Measurements from ENCODE around the gene UGT1A4.
"Not testable (repeated sequence)": the region's sequence is repeated elsewhere in the genome, so short reads cannot be mapped to it uniquely, and the experiment has no call there.

The UGT1A4 gene

GRCh38 chr2:233700028-233700635, 18.4 kb upstream of the UGT1A4 start:
- DNase-seq (ENCODE audit: low spot score): peak; percentile 9

GRCh38 chr2:233700842-233701241, 17.7 kb upstream of the UGT1A4 start:
- not testable (repeated sequence) for DNase-seq (ENCODE audit: low spot score)

DNA sequence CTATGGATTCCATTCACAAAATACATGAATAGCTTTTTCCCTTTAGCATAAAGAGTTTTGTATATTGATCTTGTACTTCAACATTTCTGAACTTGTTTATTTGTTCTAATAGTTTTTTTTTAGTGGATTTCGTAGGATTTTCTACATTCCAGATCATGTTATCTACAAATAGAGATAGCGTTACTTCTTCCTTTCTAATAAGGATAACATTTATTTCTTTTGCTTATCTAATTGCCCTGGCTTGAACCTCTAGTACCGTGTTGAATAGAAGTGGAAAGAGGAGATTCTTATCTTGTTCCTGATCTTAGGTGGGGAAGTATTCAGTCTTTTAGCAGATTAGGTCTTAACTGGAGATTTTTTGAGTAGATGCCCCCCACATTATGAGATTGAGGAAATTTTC, 16.3 kb upstream of the UGT1A4 start:
- no peak for DNase-seq (ENCODE audit: low spot score)

GRCh38 chr2:233705911-233706506, 12.5 kb upstream of the UGT1A4 start:
- DNase-seq (ENCODE audit: low spot score): no peak

GRCh38 chr2:233706720-233707119, 11.8 kb upstream of the UGT1A4 start:
- DNase-seq (ENCODE audit: low spot score): no peak

DNA sequence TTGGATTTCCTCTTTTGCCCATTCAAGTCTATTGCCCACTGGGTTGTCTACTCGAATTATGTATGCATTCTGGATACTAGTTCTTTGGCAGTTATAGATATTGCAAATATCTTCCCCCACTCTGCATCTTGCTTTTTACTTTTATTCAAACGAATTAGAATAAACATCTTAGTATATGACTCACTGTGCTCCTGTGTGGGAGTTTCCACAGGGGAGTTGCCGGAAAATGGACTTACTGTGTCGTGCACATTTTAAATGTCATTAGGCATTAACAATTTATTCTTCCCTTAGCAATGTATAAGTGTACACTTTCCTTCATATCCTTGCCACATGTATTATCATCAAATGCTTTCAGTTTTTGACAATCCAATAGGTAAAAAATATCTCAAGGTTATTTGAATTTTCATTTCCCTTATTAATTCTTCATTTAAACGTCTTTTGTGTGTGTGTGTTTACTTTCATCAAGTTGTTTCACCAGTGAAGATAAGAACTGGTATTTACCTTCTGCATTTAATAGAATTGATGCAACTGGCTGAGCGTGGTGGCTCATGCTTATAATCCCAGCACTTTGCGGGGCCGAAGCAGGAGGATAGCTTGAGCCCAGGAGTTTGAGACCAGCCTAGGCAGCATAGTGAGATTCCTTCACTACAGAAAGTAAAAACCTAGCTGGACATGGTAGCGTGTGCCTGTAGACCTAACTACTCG, 10.4 kb upstream of the UGT1A4 start:
- DNase-seq (ENCODE audit: low spot score): no peak

DNA sequence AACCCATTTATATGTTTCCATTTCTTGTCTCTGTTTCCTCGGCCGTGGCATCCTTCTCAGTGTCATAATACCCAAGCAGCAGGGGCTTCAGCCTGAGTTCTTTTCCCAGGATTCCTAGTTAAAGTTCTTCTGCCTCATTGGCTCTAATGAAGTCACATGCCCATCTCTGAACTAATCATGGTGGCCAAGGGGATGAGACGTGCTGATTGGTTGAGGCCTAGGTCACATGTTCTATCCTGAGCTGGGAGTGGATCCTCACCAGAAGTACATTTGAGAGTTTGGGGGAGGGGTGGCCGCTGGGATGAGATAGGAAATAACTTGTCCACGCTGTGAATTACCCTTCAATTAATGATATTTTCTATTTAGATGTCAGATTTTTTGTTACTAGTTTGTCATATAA, 9.6 kb upstream of the UGT1A4 start:
- no peak for DNase-seq (ENCODE audit: low spot score)

- DNase-seq (ENCODE audit: low spot score): peak; percentile 58
These were observed 7.1 kb upstream of the UGT1A4 start for GRCh38 chr2:233711312-233712008.

DNA sequence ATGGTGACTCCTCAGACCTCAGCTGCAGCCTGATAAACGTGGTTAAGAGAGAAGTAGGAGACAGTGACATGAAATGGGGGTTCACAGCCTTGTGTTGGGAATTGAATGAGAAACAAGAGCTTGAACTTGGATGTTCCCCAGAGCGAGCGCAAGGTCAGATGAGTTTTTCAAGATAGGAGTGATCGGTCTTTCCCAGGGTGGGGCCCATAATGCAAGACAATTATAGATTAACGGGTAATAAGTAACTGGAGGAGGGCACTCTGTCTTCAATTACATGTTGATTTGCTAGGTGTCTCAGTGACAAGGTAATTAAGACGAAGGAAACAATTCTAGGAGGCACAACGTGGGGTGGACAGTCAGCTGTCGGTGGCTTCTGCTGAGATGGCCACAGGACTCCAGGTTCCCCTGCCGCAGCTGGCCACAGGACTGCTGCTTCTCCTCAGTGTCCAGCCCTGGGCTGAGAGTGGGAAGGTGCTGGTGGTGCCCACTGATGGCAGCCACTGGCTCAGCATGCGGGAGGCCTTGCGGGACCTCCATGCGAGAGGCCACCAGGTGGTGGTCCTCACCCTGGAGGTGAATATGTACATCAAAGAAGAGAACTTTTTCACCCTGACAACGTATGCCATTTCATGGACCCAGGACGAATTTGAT, 5.8 kb upstream of the UGT1A4 start, which contains the start of gene UGT1A5:
UGT1A5 (plus strand) TSS at position 297 of the 651 bp plus-strand sequence; CDS start at position 382, 85 bp downstream.
- DNase-seq (ENCODE audit: low spot score): no peak

DNA sequence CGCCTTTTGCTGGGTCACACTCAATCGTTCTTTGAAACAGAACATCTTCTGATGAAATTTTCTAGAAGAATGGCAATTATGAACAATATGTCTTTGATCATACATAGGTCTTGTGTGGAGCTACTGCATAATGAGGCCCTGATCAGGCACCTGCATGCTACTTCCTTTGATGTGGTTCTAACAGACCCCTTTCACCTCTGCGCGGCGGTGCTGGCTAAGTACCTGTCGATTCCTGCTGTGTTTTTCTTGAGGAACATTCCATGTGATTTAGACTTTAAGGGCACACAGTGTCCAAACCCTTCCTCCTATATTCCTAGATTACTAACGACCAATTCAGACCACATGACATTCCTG, 5.3 kb upstream of the UGT1A4 start:
- no peak for DNase-seq (ENCODE audit: low spot score)

GRCh38 chr2:233714121-233714520, 4.4 kb upstream of the UGT1A4 start:
- DNase-seq (ENCODE audit: low spot score): no peak

DNA sequence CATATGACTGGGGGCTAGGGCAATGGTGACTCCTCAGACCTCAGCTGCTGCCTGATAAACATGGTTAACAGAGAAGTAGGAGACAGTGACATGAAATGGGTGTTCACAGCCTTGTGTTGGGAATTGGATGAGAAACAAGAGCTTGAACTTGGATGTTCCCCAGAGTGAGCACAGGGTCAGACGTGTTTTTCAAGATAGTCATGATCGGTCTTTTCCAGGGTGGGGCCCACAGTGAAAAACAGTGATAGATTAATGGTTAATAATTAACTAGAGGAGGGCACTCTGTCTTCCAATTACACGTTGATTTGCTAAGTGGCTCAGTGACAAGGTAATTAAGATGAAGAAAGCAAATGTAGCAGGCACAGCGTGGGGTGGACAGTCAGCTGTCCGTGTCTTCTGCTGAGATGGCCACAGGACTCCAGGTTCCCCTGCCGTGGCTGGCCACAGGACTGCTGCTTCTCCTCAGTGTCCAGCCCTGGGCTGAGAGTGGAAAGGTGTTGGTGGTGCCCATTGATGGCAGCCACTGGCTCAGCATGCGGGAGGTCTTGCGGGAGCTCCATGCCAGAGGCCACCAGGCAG, 10.3 kb downstream of the UGT1A4 start, which contains the start of gene UGT1A3:
UGT1A3 (plus strand) TSS at position 320 of the 579 bp plus-strand sequence; CDS start at position 405, 85 bp downstream.
- DNase-seq (ENCODE audit: low spot score): no peak

- not testable (repeated sequence) for DNase-seq (ENCODE audit: low spot score)
These were observed 18.5 kb downstream of the UGT1A4 start for GRCh38 chr2:233736868-233737653.

GRCh38 chr2:233740870-233741269, 22.3 kb downstream of the UGT1A4 start:
- DNase-seq (ENCODE audit: low spot score): no peak

GRCh38 chr2:233743464-233744259, 25.1 kb downstream of the UGT1A4 start:
- no peak for DNase-seq (ENCODE audit: low spot score)

DNA sequence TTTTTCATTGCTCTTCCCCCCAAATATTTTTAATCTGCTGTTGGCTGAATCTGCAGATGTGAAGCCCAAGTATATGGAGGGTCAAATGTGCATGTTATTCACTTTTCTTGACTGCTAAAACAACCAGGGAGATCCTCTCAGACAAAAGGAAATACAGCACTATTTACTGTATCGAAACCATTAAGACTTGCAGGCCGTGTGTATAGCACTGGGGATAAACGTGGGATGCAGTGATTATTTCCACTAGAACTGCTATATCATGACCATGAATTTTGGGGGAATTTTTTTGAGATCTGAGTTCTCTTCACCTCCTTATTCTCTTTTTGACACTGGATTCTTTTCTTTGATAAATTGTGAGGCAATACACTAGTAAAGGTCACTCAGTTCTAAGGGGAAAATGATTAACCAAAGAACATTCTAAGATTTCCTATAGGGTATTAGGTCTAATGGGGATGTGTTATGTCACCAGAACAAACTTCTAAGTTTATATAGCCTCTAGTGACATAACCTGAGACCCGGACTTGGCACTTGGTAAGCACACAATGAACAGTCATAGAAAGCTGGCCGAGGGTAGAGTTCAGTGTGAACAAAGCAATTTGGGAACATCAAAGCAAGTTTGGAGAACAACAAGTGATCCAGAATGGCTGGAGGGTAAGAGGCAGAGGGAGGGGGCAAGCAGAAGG, 26.7 kb downstream of the UGT1A4 start:
- no peak for DNase-seq (ENCODE audit: low spot score)

- DNase-seq (ENCODE audit: low spot score): not testable (repeated sequence)
These were observed 27.3 kb downstream of the UGT1A4 start for GRCh38 chr2:233745838-233746237.

GRCh38 chr2:233746475-233747282, 28.1 kb downstream of the UGT1A4 start:
- DNase-seq (ENCODE audit: low spot score): no peak

GRCh38 chr2:233747283-233747544, 28.7 kb downstream of the UGT1A4 start:
- DNase-seq (ENCODE audit: low spot score): no peak

Data from hematopoietic multipotent progenitor cell treated with erythropoietin and hydrocortisone succinate and interleukin-3 and kit ligand, for 15 days (in vitro differentiated cells).